SH-SY5Y (cell line): ENCODE measurements around the gene POU6F1.

Source experiments
- GATA2 ChIP-seq: IDR thresholded peaks from 2 replicates; pipeline ENCODE4 v1.6.1; 2011; ENCODE audit warnings: mild to moderate bottlenecking, low read depth, low read length
- GATA3 ChIP-seq: IDR thresholded peaks from 2 replicates; pipeline ENCODE4 v1.6.1; 2011; ENCODE audit warnings: low read depth, mild to moderate bottlenecking, low read length, moderate library complexity

GRCh38 chr12:51162217-51162616, 55.6 kb downstream of the POU6F1 start:
- TF ChIP-seq GATA2 (no peak), GATA3 (no peak)
